MM.1S (cell line): Measurements from ENCODE around the gene LIPG.

Experiments used
- CTCF ChIP-seq: fragments of 300-600 bp; sonication (generic); IDR thresholded peaks from 2 replicates; pipeline ENCODE4 v1.5.1; 2016; ENCODE audit warnings: antibody characterized with exemption, low read length, mixed read lengths
- EZH2 ChIP-seq: fragments of 300-600 bp; sonication (generic); optimal IDR thresholded peaks from 2 replicates; pipeline ENCODE3; 2017; ENCODE audit warnings: low read depth, mild to moderate bottlenecking, antibody characterized with exemption, low read length, mixed read lengths

- no peak for TF ChIP-seq CTCF
- no peak for TF ChIP-seq EZH2
These were observed 748 bp downstream of the LIPG start for GRCh38 chr18:49562481-49563129.
